VCaP (cell line): ENCODE results near the gene PPP6R3.
A peak's percentile ranks its signal among the peaks of the same experiment; 100 is the strongest.

Experiments used
- H3K27ac ChIP-seq: fragments of 450-650 bp; 2 replicates; pipeline ENCODE4 v1.5.1; 2017
- CTCF ChIP-seq: fragments of 450-650 bp; conservative IDR thresholded peaks from 2 replicates; pipeline ENCODE4 v1.5.1; 2017; ENCODE audit warnings: mild to moderate bottlenecking, moderate library complexity

PPP6R3 gene

DNA sequence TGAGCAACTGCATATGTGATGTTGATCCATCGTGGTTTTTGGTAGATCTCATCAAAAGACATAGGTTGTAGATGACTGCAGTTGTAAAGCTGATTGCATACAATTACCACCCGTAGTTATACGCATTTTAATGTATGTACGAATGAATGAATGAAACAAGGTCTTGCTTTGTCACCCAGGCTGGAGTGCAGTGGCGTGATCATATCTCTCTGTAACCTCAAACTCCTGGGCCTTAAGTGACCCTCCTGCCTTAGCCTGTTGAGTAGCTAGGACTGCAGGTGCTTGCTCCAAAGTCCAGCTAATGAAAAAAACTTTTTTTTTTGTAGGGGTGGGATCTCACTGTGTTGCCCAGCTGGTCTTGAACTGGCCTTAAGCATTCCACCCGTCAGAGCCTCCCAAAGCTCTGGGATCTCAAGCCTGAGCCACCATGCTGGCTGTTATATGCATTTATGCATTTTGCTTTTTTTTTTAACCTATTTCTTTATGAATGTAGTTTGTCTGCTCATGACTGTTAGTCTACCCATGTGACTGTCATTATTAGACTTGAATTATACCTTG is 53.5 kb downstream of the PPP6R3 start:
- H3K27ac ChIP-seq: no peak overlapping the region
- no peak for TF ChIP-seq CTCF

GRCh38 chr11:68517121-68517741 is 56.7 kb downstream of the PPP6R3 start:
- no peak for TF ChIP-seq CTCF
- no peak overlapping the region for H3K27ac ChIP-seq

DNA sequence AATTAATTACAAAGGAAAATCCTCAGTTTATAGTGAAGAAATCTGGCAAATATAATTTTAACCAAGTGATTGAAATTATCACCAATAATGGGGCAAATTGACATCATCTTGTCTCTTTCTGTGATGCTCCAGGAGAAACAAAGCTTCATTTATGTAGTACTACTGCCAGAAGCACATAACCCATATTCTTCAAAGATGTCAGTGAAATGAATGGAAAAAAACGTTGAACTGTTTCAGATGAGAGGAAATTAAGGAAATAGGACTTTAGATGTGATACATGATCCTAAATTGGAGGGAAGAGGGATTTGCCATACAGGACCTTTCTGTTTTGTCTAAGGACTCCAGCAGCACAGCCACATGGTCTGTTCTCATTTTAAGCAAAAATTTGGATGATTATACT is 57.6 kb downstream of the PPP6R3 start:
- no peak overlapping the region for H3K27ac ChIP-seq
- no peak for TF ChIP-seq CTCF

DNA sequence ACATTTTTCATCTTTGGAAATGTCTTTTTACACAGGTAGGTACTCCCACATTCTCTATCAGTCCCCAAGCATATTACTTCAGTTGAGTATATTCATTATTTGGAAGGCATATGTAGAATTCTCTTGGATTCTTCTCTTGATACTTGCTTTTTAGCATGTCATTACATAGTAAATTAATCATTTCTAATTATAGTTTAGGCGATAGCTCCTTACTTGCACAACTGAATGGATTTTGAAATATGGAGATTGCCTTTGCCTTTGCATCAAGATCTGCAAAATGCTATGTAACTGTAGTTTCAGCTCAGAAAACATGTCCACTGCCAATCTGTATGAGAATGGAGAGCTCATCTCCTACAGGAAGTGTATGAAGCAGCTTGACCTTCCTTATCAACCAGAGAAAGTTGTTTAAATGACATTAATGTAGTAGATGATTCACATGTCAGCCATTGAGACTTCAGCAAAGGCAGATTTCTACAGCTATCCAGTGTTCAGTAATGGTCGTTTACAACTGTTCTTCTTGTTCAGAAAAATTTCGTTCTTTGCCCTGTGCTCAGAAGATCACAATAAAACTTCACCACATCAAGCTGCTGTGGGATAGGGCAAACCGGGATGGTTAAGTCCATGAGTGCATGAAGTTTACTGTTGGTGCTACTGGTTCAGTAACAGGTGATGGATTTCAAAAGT is 61.6 kb downstream of the PPP6R3 start:
- no peak for TF ChIP-seq CTCF
- no peak overlapping the region for H3K27ac ChIP-seq

DNA sequence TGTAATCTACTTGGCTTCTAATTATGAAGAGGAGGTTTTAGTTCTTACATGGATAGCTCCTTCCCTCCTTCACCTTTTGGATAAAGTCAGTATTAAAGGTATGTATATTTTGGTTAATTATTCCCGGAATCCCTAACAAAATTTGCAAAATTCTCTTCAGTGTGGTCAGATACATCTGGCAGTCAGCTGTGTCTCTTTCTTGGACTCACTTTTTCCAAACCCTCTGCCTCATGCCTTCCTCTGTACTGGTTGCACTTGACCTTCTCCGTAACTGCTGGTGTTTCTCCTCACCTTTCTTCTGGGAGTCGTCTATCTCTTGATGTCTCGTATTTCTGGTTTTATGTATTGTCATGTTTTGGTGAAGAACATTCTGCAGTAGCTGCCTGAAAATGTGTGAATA is 62.5 kb downstream of the PPP6R3 start:
- no peak overlapping the region for H3K27ac ChIP-seq
- TF ChIP-seq CTCF: no peak

DNA sequence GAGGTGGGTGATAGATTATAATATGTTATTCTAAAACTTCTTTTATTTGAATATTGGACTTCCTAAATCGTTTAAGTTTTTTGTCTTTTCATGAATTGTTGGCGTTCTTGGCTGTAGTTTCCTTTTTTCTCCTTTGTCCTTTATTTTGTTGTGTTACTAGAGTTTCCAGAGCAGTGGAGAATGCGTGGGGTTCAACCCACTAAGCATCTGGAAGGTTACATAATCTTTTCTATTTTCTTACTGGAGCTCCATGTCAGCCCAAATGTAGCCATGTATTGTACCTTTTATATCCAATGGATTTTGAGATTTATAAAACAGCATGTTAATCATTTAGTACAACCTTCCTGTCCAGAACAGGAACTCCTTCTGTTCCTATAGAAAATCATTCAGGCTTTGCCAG is 63.2 kb downstream of the PPP6R3 start:
- no peak overlapping the region for H3K27ac ChIP-seq
- no peak for TF ChIP-seq CTCF

DNA sequence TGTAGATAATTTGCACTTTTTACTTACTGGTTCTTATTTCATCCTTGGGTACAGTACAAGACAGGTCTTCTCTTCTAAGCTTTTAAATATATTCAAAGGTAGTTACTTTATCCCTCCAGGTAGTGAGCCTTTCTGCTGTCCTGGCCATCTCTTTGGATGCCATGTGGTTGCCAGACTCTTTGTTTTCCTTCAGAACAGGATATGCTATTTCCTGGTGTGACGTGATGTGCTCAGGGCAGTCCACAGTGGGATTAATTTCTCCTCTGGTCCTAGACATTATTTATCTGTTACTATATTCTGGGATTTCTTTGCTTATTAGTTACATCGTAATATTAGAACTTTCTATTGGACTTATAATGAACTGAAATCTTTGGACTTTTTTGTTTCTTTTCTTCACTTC is 63.7 kb downstream of the PPP6R3 start:
- 0 out of 2 replicates have a peak overlapping the region, but pooled peaks have one; percentile 11 for H3K27ac ChIP-seq
- TF ChIP-seq CTCF: no peak
